Lower lobe of right lung (tissue), 2 donors: Measurements from ENCODE around the gene MPC1. TPM values are rescaled to one million over a fixed set of nuclear protein-coding genes. Genes with fewer than 3 reads are reported as not detected.

Experiments used
- ATAC-seq, 2 donors: fragments of 200-7000 bp; cut with Tn5 transposase; one replicate each; pipeline ENCODE4 v1.9.1; 2020 to 2022; ENCODE audit warnings: mild to moderate bottlenecking in 2 of 2, moderate library complexity in 2 of 2
- DNase-seq: peaks from one replicate; pipeline ENCODE4 v3.0.0-alpha.2; 2020
- H3K27ac ChIP-seq: fragments of 200-600 bp; one replicate; pipeline ENCODE4 v1.8.0; 2022
- H3K27me3 ChIP-seq: fragments of 200-600 bp; one replicate; pipeline ENCODE4 v1.8.0; 2022; ENCODE audit warnings: low read depth
- H3K36me3 ChIP-seq: fragments of 200-600 bp; one replicate; pipeline ENCODE4 v1.8.0; 2022; ENCODE audit warnings: mild to moderate bottlenecking
- H3K4me1 ChIP-seq: fragments of 200-600 bp; one replicate; pipeline ENCODE4 v1.8.0; 2022
- H3K4me3 ChIP-seq: fragments of 200-600 bp; one replicate; pipeline ENCODE4 v1.8.0; 2022; ENCODE audit warnings: mild to moderate bottlenecking
- H3K9me3 ChIP-seq: fragments of 200-600 bp; one replicate; pipeline ENCODE4 v1.8.0; 2022
- intact Hi-C: fragments of 100-400 bp; cut with DNase I; formaldehyde crosslinking; loops from one replicate; pipeline ENCODE4 v1.11.0; 2022
- total RNA-seq: library from RNA; stranded (reverse); fragmentation: NEBNext Ultra II Directional; extraction: Animal tissue kit (Norgen Biotek cat#: 25700); gene quantifications from one replicate; pipeline ENCODE4 v1.2.1, GENCODE V29; 2021
- TF ChIP-seq, protein P1 (sequence below): fragments of 200-600 bp; IDR thresholded peaks from one replicate; pipeline ENCODE4 v1.8.0; 2022; ENCODE audit warnings: antibody characterized with exemption, mild to moderate bottlenecking
- donor health status: DM: no; HTN: yes; CAD: no; lungs with severe emphysema.

Gene MPC1
- total RNA-seq, 1 donor from 2014 or later = 46.8 TPM

DNA sequence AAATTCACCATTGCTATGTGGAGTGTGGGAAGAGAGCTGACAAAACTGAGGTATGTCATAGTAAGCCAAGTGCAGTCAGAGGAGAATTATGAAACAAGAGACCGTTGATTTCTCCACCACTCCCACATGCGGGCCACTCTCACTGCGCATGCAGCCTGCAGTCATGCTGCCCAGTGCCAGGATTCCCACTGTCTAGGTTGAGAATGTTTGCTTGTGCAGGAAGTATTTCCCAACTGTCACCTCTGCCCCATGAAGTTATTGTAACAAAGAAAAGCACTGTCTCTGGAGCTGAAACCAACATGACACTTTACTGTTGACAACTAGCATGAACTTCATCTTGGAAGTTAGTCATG, 21.7 kb downstream of the MPC1 start:
- TF ChIP-seq, protein P1, sequence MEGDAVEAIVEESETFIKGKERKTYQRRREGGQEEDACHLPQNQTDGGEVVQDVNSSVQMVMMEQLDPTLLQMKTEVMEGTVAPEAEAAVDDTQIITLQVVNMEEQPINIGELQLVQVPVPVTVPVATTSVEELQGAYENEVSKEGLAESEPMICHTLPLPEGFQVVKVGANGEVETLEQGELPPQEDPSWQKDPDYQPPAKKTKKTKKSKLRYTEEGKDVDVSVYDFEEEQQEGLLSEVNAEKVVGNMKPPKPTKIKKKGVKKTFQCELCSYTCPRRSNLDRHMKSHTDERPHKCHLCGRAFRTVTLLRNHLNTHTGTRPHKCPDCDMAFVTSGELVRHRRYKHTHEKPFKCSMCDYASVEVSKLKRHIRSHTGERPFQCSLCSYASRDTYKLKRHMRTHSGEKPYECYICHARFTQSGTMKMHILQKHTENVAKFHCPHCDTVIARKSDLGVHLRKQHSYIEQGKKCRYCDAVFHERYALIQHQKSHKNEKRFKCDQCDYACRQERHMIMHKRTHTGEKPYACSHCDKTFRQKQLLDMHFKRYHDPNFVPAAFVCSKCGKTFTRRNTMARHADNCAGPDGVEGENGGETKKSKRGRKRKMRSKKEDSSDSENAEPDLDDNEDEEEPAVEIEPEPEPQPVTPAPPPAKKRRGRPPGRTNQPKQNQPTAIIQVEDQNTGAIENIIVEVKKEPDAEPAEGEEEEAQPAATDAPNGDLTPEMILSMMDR = no peak
- H3K27ac ChIP-seq = no peak overlapping the region
- ATAC-seq (peak; percentile 75 to 77), DNase-seq (peak; percentile 72)
- no peak overlapping the region for H3K4me3 ChIP-seq
- peaks cover 31% of the 10 kb centered on the region for H3K36me3 ChIP-seq
- peaks cover 4% of the 10 kb centered on the region for H3K27me3 ChIP-seq
- intact Hi-C loops = no loop called here
- H3K4me1 ChIP-seq = no peaks in the 10 kb centered on the region
- no peaks in the 10 kb centered on the region for H3K9me3 ChIP-seq

DNA sequence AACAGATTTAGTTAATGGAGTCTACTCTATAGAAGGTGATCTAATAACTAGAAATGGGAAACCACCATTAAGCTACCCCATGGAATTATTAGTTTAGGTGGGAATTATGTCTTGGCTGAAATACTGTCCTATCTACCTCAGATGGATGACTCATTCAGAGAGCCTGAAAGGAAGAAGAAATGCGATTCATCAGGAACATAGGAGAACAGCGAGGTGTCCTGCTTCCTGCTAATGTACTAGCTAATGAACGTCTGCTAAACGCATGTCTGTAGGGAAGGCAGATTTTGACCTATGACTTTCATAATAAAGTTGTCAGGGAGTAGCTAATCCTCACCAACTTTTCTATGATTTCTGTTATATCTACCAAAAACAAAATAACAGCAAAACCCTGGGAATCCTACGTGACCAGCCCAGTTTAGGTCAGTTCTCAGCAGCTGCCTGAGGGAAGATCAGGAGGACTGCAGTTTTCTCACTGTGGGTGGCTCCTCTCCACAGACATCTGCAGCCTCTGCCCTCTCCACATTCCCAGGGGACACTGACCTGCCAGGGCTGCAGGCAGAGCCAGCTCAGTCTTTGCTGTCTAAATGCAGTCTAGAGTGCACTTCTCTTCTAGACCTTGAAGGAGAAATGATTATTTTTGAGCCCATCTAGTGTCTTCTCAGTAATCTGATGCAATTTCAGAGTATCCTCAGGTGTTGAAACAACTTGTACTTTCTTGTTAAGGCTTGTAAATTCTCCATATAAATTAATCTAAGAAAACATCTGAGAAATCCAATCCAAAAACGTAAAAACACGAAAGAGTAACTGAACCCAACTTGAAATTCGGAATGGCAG, 22.3 kb downstream of the MPC1 start:
- Histone ChIP-seq H3K27me3 (peaks cover 4% of the 10 kb centered on the region), H3K9me3 (no peaks in the 10 kb centered on the region), H3K36me3 (peaks cover 26% of the 10 kb centered on the region), H3K4me1 (no peaks in the 10 kb centered on the region), H3K27ac (no peak overlapping the region), H3K4me3 (no peak overlapping the region)
- ATAC-seq (peak; percentile 31 to 32), DNase-seq (no peak)
- intact Hi-C loops = no loop called here
- TF ChIP-seq, protein P1 = no peak

DNA sequence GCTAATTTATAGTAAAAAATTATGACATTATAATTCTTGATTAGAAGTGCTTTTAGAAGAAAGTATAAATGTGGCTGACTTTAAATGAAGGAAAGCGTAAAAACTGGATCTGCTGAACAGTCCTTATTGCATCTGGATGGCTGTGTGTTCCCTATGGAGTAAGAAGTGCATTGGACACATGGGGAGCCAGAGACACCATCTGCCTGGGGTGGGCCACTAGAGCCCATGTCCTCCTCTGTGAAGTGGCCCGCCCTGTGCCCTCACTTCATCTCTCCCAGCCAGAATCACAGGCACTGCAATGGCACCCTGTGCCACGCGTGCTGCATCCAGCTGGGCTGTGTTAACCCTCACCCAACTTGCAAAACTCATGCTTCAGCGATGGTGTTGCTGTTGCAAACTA, 27.2 kb downstream of the MPC1 start:
- intact Hi-C loops = no loop called here
- Histone ChIP-seq H3K36me3 (no peaks in the 10 kb centered on the region), H3K9me3 (no peaks in the 10 kb centered on the region), H3K4me1 (no peaks in the 10 kb centered on the region), H3K4me3 (no peak overlapping the region), H3K27me3 (peaks cover 4% of the 10 kb centered on the region), H3K27ac (no peak overlapping the region)
- TF ChIP-seq, protein P1 = no peak
- no peak for ATAC-seq
- no peak for DNase-seq

DNA sequence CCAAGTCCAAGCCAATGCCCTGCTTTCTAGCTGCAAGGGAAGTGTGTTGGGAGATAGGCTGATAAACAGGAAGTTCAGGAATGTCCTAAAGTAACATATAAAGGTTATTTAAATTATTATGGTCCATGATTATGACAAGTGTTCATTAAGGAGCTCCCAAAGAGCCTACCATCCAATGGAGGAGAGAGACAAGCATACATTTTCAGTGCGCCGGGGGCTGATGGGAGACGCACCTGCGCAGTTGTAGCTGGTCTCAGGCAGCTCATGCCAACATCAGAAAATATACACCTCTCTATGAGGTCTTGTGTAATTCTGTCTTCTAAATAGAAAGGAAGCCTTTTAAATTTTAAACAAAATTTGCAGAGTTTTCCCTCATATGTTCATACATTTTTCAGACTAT, 27.8 kb downstream of the MPC1 start:
- Histone ChIP-seq H3K4me1 (no peaks in the 10 kb centered on the region), H3K27ac (no peak overlapping the region), H3K36me3 (no peaks in the 10 kb centered on the region), H3K27me3 (peaks cover 4% of the 10 kb centered on the region), H3K9me3 (no peaks in the 10 kb centered on the region), H3K4me3 (no peak overlapping the region)
- intact Hi-C loops = no loop called here
- ATAC-seq = no peak
- TF ChIP-seq, protein P1 = no peak
- no peak for DNase-seq

DNA sequence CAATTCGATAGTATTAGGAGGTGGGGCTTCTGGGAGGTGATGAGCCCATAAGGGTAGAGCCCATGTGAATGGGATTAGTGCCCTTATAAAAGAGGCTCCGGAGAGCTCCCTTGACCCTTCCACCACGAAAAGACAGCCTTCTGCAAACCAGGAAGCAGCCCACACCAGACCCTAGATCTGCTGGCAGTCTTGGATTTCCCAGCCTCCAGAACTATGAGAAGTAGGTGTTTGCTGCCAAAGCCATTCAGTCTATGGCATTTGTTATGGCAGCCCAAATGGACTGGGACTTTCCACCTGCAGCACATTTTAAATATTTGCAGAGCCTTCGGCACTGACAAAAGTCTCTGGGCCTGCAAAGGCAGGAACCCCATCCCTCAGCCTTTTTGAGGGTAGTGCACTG, 28.6 kb downstream of the MPC1 start:
- H3K27me3 ChIP-seq = peaks cover 3% of the 10 kb centered on the region
- no peaks in the 10 kb centered on the region for H3K9me3 ChIP-seq
- no peaks in the 10 kb centered on the region for H3K36me3 ChIP-seq
- no peaks in the 10 kb centered on the region for H3K4me1 ChIP-seq
- no peak overlapping the region for H3K4me3 ChIP-seq
- TF ChIP-seq, protein P1 = no peak
- no peak overlapping the region for H3K27ac ChIP-seq
- ATAC-seq = no peak
- no peak for DNase-seq
- intact Hi-C loops = no loop called here
